Measurements from ENCODE around the gene KAT14.
"Not testable (repeated sequence)": the region's sequence is repeated elsewhere in the genome, so short reads cannot be mapped to it uniquely, and the experiment has no call there.

Gene KAT14, protein sequence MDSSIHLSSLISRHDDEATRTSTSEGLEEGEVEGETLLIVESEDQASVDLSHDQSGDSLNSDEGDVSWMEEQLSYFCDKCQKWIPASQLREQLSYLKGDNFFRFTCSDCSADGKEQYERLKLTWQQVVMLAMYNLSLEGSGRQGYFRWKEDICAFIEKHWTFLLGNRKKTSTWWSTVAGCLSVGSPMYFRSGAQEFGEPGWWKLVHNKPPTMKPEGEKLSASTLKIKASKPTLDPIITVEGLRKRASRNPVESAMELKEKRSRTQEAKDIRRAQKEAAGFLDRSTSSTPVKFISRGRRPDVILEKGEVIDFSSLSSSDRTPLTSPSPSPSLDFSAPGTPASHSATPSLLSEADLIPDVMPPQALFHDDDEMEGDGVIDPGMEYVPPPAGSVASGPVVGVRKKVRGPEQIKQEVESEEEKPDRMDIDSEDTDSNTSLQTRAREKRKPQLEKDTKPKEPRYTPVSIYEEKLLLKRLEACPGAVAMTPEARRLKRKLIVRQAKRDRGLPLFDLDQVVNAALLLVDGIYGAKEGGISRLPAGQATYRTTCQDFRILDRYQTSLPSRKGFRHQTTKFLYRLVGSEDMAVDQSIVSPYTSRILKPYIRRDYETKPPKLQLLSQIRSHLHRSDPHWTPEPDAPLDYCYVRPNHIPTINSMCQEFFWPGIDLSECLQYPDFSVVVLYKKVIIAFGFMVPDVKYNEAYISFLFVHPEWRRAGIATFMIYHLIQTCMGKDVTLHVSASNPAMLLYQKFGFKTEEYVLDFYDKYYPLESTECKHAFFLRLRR

DNA sequence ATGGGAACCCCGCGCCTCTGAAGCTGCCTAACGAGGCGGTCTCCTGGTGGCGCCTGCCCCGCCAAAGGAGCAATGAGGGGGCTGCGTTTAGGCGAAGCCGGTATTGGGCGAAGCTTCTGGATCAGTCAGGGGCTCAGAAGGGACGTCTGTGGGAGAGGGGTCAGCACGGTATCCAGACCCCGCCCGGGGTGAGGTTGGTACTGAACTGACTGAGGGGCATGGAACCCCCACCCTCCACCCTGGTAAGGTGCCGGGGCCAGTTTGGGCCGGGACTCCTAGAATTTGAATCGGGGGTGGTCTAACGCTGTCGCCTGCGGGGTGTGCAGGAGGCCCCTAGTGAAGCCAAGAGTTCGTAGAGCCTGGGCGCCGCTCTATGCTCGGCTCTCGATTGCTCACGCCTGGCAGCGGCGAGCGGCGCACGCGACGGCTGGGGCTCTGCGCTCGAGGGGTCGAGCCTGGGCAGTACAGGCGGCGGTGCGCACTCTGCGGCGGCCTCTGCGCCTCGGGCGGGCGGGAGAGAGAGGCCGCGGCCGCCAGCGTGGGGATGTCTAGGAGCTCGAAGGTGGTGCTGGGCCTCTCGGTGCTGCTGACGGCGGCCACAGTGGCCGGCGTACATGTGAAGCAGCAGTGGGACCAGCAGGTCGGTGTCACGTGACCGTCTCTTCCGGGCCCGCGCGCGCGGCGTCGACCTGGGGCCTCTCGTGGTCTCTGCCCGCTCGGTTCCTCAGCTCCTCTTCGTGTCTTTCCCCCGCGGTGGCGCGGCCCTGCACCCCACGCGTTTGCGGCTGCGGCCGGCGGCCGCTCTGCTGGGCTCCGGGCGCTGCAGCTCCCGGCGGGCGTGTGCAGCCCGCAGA, at the start of gene KAT14, which contains the start of gene PET117:
TSS of gene KAT14 (plus strand) at position 452 of the 854 bp plus-strand sequence. CDS start 4,798 bp downstream, outside the sequence.
TSS of gene PET117 (plus strand) at position 452 of the 854 bp plus-strand sequence. CDS start at position 545, 93 bp downstream.
- peak in 1 of 2 experiments; percentile 48 for DNase-seq

DNA sequence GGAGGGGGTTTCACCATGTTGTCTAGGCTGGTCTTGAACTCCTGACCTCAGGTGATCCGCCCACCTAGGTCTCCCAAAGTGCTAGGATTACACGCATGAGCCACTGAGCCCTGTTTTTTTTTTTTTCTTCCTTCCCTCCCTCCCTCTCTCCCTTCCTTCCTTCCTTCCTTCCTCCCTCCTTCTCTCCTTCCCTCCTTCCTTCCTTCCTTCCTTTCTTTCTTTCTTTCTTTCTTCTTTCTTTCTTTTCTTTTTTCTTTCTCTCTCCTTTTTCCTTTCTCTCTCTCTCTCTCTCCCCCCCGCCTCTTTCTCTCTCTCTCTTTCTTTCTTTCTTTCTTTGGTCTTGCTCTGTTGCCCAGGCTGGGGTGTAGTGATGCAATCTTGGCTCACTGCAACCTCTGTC, 49.4 kb upstream of the KAT14 start:
- not testable (repeated sequence) for DNase-seq

DNA sequence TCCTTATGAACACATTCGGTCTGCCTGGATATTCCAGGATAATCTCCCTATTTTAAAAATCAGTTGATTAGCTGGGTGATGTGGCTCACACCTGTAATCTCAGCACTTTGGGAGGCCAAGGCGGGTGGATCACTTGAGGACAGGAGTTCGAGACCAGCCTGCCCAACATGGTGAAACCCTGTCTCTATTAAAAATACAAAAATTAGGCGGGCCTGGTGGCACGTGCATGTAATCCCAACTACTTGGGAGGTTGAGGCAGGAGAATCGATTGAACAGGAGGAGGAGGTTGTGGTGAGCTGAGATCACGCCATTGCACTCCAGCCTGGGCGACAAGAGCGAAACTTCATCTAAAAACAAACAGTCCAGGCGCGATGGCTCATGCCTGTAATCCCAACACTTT, 48.8 kb upstream of the KAT14 start:
- not testable (repeated sequence) for DNase-seq

DNA sequence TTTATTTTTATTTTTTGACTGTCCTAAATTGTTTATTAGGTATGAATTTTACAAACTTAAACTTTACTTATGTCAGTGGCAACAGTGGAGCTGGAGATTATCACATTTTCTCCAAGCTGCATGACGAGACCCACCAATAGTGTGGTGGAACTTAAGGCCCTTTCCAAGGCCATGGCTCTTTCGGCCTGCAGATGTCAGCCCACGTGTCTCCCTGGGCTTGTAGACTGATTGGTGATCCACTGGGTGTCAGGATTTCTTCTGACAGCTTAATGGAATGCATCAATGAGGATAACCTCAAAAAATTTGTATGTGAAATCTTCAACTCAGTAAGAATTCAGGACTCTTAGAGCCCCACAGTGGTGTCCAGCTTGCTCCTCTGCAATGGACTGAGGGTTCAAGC, 47.6 kb upstream of the KAT14 start:
- no peak for DNase-seq

DNA sequence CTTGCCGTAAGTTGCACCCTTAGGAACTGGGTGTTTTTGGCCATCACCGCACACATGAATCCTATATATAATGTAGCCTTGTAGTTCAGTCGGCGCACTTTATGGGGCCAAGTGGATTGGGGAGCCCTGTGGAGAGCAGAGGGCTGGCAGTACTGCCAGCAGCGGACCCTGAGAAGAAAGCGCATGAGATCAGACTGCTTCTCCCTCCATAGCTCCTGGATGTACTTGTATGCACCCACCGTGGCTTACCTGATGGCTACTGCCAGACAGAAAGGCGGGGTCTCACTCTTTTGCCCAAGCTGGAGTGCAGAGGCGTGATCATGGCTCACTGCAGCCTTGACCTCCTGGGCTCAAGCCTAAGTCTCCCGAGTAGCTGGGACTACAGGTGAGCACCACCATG, 47.2 kb upstream of the KAT14 start:
- no peak for DNase-seq

DNA sequence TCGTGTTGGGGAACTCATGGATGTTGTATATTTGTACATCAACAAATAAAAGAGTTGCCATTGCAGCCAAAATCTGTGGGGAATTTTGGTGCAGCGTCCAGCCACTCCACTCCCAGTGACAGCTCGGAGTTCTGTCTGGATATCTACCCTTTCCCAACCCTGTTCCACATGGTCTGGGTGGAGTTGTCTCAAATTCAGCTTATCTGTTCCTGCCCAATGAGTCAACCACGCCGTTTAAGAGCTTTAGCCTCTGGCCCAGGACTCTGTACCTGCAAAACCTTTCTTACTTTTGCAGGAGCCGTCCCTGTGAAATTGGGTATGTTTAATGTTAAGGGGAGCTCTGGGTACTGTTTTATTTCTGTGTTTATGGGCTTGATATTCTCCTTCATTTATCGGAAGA, 46.0 kb upstream of the KAT14 start:
- DNase-seq: no peak

DNA sequence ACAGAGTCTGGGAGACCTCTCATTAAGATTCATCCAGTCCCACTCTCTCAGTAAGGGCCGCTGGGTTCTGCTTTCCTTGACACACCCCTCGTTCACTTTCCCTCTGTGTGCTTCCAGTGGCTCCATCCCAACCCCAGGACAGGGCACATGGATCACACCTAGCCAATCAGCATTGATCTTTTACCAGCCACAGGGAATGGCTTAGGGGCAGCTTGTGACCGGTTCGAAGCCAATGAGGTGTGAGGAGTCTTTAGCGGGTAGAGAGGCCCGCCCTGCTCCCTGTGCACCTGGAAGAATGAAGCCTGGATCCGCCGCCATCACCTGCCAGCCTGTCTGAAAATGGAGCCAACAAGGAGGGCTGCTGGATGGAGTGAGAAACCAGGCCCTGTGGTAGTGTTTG, 44.8 kb upstream of the KAT14 start:
- DNase-seq: no peak

DNA sequence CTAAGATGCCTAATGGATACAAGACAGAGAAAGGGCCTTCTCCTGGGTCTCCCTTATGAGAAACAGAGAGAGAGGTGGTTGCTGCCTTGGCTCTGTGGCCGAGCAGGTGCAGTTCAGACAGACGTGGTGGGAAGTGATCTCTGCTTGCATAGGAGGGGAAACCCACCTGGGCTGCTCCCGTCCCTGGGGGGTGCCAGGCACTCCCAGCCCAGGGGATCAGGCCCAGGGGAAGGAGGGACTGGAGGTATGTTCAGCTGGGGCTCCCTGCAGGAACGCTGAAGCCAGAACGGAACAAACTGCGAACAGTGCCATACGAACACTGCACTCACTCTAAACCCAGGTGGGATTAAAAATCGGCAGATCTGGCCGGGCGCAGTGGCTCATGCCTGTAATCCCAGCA, 44.3 kb upstream of the KAT14 start:
- no peak for DNase-seq

DNA sequence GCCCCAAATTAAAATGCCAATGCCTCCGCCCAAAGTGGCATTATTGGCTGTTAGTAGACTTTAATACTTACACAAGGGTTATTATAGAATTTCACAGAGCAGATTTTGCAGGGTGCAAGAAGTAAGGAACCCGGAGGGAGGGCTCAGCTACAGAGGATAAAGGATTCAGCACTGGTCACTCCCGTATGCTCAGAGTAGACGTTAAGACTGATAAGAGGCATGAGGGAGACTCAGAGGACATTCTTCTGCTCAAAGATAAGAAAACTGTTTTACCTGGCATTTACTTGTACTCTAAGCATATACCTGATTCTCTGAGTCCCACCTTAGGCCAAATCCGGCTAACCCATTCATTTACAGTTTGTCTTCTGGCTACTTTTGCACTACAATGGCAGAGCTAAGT, 43.5 kb upstream of the KAT14 start:
- no peak for DNase-seq

DNA sequence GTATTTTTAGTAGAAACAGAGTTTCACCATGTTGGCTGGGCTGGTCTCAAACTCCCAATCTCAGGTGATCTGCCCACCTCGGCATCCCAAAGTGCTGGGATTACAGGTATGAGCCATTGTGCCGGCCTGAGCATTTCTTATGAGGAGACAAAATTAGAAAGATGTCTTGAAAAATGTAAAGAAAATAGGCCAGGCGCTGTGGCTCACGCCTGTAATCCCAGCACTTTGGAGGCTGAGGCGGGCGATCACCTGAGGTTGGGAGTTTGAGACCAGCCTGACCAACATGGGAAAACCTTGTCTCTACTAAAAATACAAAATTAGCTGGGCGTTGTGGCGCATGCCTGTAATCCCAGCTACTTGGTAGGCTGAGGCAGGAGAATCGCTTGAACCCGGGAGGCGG, 37.1 kb upstream of the KAT14 start:
- DNase-seq: not testable (repeated sequence)

DNA sequence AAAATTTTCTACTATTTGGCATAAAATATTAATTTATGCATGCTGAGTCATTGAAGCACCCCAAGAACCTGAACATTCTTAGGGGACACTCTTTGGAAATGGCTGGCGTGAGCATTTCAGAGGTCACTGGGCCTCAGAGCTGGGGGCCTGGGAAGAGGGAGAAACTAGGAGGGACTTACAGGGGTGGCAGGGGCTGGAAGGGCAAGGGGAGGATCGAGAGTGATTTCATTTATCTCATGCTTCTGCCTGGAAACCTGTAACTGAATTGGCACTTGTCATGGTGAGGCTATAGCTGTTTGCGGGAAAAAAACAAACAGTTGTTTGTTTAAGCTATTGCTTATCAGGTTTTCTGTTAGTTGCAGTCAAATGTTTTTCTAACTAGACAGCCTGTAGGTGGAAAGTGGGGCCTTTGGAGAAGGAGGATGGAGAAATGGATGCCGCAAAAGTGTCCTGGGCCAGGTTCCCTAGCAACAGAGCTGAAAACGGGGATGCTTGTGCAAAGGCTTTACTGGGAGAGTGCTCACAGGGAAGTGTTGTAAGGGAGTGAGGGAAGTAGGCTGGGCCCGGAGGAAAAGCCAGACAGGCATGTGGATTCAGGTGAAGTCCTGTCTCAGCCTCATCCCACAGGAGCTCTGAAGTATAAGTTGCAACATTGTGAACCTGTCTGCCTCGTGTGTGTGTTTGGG, 36.4 kb upstream of the KAT14 start:
- no peak for DNase-seq

DNA sequence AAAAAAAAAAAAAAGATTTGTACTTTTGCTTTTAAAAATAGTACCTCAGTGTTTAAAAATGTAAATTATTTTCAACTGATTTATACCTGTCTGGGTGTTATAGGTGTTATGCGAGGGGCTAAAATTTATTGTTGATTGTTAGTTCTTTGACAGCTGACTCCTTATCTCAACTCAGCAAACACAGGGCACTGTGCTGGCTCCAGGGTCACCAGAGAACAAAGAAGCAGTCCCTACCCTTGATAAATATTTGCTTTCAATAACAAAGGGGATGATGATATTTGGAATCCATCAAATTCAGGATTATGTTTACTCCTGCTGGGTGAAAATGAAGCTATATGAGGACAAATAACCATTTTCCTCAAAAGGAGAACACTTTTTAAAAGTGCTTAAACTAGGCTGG, 34.2 kb upstream of the KAT14 start:
- DNase-seq: no peak

DNA sequence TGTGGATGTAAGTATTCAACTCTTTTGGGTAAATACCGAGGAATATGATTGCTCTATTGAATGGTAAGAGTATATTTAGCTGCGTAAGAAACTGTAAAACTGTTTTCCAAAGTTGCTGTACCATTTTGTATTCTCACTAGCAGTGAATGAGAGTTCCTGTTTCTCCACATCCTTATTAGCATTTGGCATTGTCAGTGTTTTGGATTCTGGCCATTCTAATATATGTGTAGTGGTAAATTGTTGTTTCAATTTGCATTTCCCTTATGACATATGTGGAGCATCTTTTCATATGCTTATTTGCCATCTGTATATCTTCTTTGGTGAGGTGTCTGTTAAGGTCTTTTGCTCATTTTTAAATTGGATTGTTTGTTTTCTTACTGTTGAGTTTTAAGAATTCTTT, 29.3 kb upstream of the KAT14 start:
- no peak for DNase-seq

DNA sequence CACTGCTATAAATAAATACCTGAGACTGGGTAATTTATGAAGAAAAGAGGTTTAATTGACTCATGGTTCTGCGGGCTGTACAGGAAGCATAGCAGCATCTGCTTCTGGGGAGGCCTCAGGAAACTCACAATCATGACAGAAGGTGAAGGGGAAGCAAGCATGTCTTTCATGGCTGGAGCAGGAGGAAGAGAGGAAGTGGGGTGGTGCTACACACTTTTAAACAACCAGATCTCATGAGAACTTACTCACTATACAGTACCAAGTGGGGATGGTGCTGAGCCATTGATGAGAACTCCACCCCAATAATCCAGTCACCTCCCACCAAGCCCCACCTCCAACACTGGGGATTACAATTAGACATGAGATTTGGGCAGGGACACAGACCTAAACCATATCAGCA, 9.1 kb upstream of the KAT14 start:
- not testable (repeated sequence) for DNase-seq

DNA sequence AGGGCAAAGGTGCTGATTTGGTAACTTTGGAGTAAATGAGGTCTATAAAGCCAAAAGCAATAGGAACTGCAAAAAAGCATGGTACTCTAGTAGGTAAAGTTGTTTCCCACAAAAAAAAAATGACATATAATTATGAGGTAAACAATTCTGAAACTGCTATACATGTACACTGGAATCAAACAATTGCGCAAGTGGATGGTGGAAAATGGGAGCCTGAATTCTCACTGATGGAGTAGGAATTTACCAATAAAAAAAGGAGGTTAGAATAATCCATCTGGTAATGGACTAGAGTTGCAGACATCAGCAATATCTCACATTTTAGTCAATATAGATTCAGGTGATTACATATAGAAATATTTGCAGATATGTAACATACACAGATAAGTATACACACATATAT, 5.0 kb upstream of the KAT14 start:
- no peak for DNase-seq

DNA sequence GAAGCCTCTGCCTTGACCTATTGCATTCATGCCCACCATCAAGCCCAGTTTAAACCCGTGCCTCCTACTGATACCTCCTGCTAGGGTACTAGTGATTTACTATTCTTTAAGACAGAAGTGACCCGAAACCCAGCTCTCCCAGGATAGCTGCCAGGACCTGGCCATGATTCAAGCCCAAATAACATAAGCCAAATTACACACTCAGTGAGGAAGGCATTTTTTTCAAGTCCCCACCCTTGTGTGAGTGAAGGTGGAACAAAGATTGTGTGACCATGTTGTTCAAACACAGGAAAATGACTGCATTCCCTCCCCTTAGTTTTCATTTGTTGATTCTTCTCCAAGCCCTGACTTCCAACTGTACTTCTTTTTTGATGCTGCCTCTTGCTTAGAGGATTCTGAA, 3.7 kb upstream of the KAT14 start:
- DNase-seq: no peak

DNA sequence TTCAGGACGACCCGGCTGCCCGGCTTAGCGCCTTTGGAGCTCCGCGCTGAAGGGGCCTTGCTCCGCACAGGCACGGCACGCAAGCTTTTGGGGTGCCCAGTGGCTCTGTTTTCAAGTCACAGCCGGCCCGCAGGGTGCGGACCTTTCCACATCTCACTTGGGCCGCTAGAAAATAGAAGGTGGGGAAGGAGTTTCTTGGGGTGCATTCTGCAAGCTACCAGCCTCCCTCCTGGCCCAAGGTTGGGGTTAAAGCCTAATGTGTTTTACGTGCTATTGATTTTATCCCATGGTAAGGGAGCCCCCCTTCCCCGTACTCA, 561 bp downstream of the KAT14 start:
- no peak for DNase-seq

DNA sequence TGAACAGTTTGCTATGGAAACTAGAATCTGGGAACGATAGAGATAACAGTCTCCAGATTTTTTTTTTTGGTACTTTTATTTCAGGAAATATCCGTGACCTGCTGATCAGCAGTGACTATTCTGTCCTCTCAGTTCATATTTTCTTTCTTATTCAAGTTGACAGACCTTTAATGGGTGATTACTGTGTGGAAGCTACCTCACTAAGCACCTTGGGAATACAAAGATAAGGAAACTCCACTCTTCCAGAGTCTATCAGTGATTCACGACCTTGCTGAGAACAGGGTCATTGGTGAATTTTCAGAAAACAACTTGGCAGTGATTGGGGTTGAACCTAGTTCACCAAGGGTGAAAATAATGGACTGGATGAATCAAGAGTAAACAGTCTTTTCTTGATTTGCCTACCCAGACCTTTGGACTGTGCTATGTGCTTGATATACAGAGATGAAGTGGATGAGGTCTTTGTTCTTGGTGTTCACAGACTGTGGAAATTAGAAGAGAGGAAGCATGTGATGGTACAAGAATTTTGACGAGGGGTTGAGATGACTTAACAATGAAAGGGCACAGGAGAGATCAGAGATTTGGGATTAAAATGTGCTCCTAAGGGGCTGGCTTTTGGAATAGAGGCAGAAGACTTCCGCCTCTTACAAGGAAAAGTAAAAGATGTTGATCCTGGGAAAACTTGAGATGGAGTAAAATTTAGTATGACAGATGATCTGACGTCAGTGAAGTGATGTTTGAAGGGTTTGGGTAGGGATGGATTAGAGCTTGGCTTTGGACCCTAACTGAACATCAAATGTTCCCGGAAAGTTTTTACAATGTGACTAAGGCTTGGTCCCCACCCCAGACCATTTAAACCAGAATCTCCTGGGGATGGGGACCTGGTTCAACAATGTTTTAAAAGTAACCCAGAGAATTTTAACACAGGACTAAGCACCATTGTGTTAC, 1.2 kb downstream of the KAT14 start:
- DNase-seq: no peak

DNA sequence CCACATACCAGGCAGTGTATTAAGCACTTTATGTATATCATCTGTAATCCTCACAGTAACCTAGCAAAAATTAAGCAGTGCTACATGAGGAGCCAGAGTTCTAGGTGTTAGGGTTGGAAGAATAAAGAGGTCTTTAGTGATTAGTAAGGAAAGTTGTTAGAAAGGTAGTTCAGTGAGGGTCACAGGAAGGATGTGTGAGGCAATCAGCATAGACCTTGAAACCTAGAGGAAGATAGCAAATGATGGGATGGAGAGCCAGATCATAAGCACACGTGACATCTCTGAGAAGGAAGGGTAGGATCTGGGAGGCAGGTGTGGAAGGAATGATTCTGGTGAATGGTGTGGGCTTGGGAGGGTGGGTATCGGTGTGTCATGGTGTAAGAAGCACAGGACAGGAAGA, 2.2 kb downstream of the KAT14 start:
- no peak for DNase-seq

DNA sequence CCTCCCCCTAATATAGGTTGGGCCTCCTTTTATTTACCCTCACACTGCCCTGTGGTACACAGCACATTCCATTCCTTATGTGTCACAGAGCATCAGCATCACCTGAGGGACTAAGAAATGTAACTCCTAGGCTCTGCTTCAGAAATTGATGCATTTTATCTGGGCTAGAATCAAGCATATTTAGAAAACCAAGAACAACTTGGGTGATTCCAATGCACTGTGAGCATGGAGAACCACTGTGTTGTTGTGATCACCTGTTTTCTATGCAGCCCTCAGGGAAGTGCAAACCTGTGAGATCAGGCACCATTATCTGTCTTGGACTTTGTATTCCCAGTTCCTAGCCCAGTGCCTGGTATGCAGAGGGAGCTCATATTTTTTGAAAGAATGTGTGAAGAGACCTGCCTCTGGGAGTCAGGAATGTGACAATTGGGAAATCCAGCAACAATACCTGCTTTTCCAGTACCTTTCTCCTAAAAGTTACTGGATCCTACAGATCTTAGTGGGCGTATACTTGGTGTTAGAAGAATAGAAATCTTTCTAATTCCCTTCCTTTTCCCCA, 7.0 kb downstream of the KAT14 start:
- no peak for DNase-seq

DNA sequence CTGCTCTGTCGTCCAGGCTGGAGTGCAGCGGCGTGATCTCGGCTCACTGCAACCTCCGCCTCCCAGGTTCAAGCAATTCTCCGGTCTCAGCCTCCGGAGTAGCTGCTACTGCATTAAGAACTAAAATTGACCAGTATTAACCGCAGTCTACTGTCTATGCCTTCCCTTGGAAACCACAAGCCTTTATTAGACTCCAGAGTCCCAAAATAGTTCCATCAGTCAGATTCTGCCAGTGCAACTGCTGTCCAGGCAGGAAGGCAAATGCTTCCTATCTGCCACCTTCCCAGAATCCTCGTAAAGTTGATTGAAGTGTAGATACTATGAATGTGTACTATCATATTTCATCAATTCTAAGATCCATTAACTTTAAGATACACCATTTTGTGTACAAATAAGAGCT, 16.7 kb downstream of the KAT14 start:
- no peak for DNase-seq
